ENCODE results near the gene SERBP1. TPM values are rescaled to one million over a fixed set of nuclear protein-coding genes. Genes with fewer than 3 reads are reported as not detected.

SERBP1 gene
- polyA plus RNA-seq, 1 donor from 2014 or later: 150 TPM

DNA sequence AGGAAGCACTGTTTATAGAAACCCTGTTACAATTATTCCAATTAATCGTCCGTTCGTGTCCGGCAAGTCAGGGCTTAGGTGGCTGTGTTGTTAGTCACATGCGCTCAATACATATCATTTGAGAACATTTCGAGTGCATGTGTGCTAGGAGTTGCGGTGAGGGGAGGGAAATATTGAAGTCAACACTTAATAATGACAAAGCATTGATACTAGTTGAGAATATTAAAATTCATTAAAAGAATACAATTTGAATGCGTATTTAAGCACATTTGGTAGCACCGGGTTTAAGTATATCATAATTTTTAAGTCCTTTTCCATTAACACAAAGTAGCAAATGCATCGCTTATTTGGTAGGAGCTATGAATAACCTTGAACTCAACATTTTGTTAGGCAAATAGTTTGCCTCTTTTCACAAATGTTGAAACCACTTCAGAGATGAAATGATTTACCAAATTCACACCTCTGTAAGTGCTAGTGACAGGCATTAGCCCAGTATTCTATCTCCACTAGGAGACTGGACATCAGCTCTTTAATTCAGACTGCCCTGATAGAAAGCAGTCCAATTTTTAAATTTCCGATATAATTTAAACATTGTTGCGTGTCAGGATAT is 1.1 kb upstream of the SERBP1 start:
- Histone ChIP-seq H3K9me3 (ENCODE audit: low read length) (no peaks in the 10 kb centered on the region), H3K4me2 (ENCODE audit: low read length) (peak overlapping the region; percentile 57), H3K27me3 (ENCODE audit: insufficient read depth, low read depth, low read length) (no peaks in the 10 kb centered on the region), H3K4me3 (ENCODE audit: low read length) (peak overlapping the region; percentile 72), H3F3A (ENCODE audit: insufficient read depth, low read length, poor library complexity, severe bottlenecking) (no peaks in the 10 kb centered on the region), H3K9ac (ENCODE audit: low read length) (peak overlapping the region; percentile 23), H2AFZ (ENCODE audit: low read depth, low read length) (peak overlapping the region; percentile 82), H3K9me2 (ENCODE audit: insufficient read depth, low read length) (no peaks in the 10 kb centered on the region), H3K27ac (ENCODE audit: low read length) (no peak overlapping the region), H3K36me3 (ENCODE audit: insufficient read depth, low read length) (no peaks in the 10 kb centered on the region), H4K20me1 (ENCODE audit: insufficient read depth) (peaks cover 28% of the 10 kb centered on the region), H3K79me2 (replicated peaks; ENCODE audit: insufficient read depth, low read length) (peaks cover 32% of the 10 kb centered on the region)
- TF ChIP-seq RAD21 (conservative IDR thresholded peaks at IDR 0.05) (no peak), POLR2AphosphoS5 (IDR thresholded peaks at IDR 0.05) (no peak), EZH2 (IDR thresholded peaks at IDR 0.05; ENCODE audit: borderline replicate concordance, insufficient read depth, low read length, poor library complexity, severe bottlenecking) (no peak), SMC3 (conservative IDR thresholded peaks at IDR 0.05; ENCODE audit: poor library complexity) (no peak), CTCF (IDR thresholded peaks at IDR 0.05; ENCODE audit: poor library complexity, severe bottlenecking) (no peak), TAF1 (IDR thresholded peaks at IDR 0.05; ENCODE audit: low read depth) (no peak), EP300 (conservative IDR thresholded peaks at IDR 0.05; ENCODE audit: poor library complexity, severe bottlenecking) (no peak), MXI1 (conservative IDR thresholded peaks at IDR 0.05; ENCODE audit: poor library complexity, severe bottlenecking) (no peak)
- TF ChIP-seq, protein P1, sequence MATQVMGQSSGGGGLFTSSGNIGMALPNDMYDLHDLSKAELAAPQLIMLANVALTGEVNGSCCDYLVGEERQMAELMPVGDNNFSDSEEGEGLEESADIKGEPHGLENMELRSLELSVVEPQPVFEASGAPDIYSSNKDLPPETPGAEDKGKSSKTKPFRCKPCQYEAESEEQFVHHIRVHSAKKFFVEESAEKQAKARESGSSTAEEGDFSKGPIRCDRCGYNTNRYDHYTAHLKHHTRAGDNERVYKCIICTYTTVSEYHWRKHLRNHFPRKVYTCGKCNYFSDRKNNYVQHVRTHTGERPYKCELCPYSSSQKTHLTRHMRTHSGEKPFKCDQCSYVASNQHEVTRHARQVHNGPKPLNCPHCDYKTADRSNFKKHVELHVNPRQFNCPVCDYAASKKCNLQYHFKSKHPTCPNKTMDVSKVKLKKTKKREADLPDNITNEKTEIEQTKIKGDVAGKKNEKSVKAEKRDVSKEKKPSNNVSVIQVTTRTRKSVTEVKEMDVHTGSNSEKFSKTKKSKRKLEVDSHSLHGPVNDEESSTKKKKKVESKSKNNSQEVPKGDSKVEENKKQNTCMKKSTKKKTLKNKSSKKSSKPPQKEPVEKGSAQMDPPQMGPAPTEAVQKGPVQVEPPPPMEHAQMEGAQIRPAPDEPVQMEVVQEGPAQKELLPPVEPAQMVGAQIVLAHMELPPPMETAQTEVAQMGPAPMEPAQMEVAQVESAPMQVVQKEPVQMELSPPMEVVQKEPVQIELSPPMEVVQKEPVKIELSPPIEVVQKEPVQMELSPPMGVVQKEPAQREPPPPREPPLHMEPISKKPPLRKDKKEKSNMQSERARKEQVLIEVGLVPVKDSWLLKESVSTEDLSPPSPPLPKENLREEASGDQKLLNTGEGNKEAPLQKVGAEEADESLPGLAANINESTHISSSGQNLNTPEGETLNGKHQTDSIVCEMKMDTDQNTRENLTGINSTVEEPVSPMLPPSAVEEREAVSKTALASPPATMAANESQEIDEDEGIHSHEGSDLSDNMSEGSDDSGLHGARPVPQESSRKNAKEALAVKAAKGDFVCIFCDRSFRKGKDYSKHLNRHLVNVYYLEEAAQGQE (IDR thresholded peaks at IDR 0.05; ENCODE audit: borderline replicate concordance): no peak

GRCh38 chr1:67429528-67430357 is 459 bp downstream of the SERBP1 start:
- H3K9me2 ChIP-seq (ENCODE audit: insufficient read depth, low read length): no peaks in the 10 kb centered on the region
- peak overlapping the region; percentile 74 for H3K9ac ChIP-seq (ENCODE audit: low read length)
- TF ChIP-seq, protein P1 (IDR thresholded peaks at IDR 0.05; ENCODE audit: borderline replicate concordance): peak; percentile 82
- no peak for TF ChIP-seq POLR2AphosphoS5 (IDR thresholded peaks at IDR 0.05)
- peaks cover 8% of the 10 kb centered on the region for H3K36me3 ChIP-seq (ENCODE audit: insufficient read depth, low read length)
- peak overlapping the region; percentile 72 for H3K4me3 ChIP-seq (ENCODE audit: low read length)
- peaks cover 48% of the 10 kb centered on the region for H3K79me2 ChIP-seq (replicated peaks; ENCODE audit: insufficient read depth, low read length)
- peak overlapping the region; percentile 87 for H3K4me2 ChIP-seq (ENCODE audit: low read length)
- H2AFZ ChIP-seq (ENCODE audit: low read depth, low read length): peak overlapping the region; percentile 38
- H3K9me3 ChIP-seq (ENCODE audit: low read length): no peaks in the 10 kb centered on the region
- peaks cover 35% of the 10 kb centered on the region for H4K20me1 ChIP-seq (ENCODE audit: insufficient read depth)
- no peaks in the 10 kb centered on the region for H3K27me3 ChIP-seq (ENCODE audit: insufficient read depth, low read depth, low read length)
- H3F3A ChIP-seq (ENCODE audit: insufficient read depth, low read length, poor library complexity, severe bottlenecking): no peaks in the 10 kb centered on the region
- peak overlapping the region; percentile 80 for H3K27ac ChIP-seq (ENCODE audit: low read length)

All from neural cell (in vitro differentiated cells).